ENCODE measurements around the gene TOMM20.

GRCh38 chr1:235161685-235162327, 33.2 kb upstream of the TOMM20 start:
- TF ChIP-seq GATA2 (IDR thresholded peaks at IDR 0.05; ENCODE audit: low read depth, low read length) (no peak), GATA3 (IDR thresholded peaks at IDR 0.05; ENCODE audit: low read depth, low read length) (no peak)

Measured in SH-SY5Y (cell line).